H1 (cell line): ENCODE results near the gene ACER3. TPM values are rescaled to one million over a fixed set of nuclear protein-coding genes. Genes with fewer than 3 reads are reported as not detected.

ENCODE experiments used
- CBX5 ChIP-seq: fragments of 300-800, 300-1000 bp; sonication (generic); IDR thresholded peaks from 2 replicates; pipeline ENCODE4 v1.7.1; 2016; ENCODE audit warnings: antibody characterized with exemption, low read length, low read depth
- CHD7 ChIP-seq: fragments of 300-600 bp; sonication (generic); IDR thresholded peaks from 2 replicates; pipeline ENCODE4 v1.7.1; 2012; ENCODE audit warnings: low read length, moderate library complexity, mild to moderate bottlenecking, inconsistent platforms; ENCODE audit not compliant: insufficient replicate concordance
- E2F6 ChIP-seq: IDR thresholded peaks from 2 replicates; pipeline ENCODE4 v1.6.1; 2012; ENCODE audit warnings: inconsistent platforms
- EGR1 ChIP-seq: IDR thresholded peaks from 2 replicates; pipeline ENCODE4 v1.6.1; 2011; ENCODE audit warnings: low read depth, low read length, borderline replicate concordance
- EZH2 ChIP-seq: fragments of 200-600 bp; sonication (generic); IDR thresholded peaks from 2 replicates; pipeline ENCODE4 v1.7.1; 2012; ENCODE audit warnings: low read depth, mild to moderate bottlenecking, moderate library complexity, low read length, inconsistent platforms; ENCODE audit not compliant: severe bottlenecking
- GABPA ChIP-seq: IDR thresholded peaks from 2 replicates; pipeline ENCODE4 v1.6.1; 2011; ENCODE audit warnings: mild to moderate bottlenecking, low read length, moderate library complexity, borderline replicate concordance; ENCODE audit not compliant: insufficient read depth
- POLR2AphosphoS5 ChIP-seq: IDR thresholded peaks from 2 replicates; pipeline ENCODE4 v1.6.1; 2011; ENCODE audit warnings: low read depth, low read length
- RNF2 ChIP-seq: fragments of 200-900, 300-1000 bp; sonication (generic); IDR thresholded peaks from 2 replicates; pipeline ENCODE4 v1.7.1; 2016; ENCODE audit warnings: borderline replicate concordance, low read depth, mild to moderate bottlenecking, antibody characterized with exemption, low read length; ENCODE audit not compliant: poor library complexity, severe bottlenecking; ENCODE audit errors: missing control alignments
- RXRA ChIP-seq: IDR thresholded peaks from 2 replicates; pipeline ENCODE4 v1.6.1; 2011; ENCODE audit warnings: low read depth, mild to moderate bottlenecking, low read length, moderate library complexity; ENCODE audit not compliant: insufficient read depth
- TBP ChIP-seq: IDR thresholded peaks from 2 replicates; pipeline ENCODE4 v1.6.1; 2011; ENCODE audit warnings: low read depth, low read length, improper control_type of control experiment
- TCF12 ChIP-seq: IDR thresholded peaks from 2 replicates; pipeline ENCODE4 v1.6.1; 2011; ENCODE audit warnings: low read depth, mild to moderate bottlenecking, low read length
- polyA plus RNA-seq, 7 experiments: library from polyadenylated mRNA; depleted of rRNA in 3 of 7; stranded (reverse) in 5 of 7; unstranded in 2 of 7; fragments of >200 nt in 5 of 7; fragments of 200-250 nt in 2 of 7; gene quantifications; 1 replicate in 5 of 7; 2 replicates in 1 of 7; 4 replicates in 1 of 7; pipeline versions ENCODE4 v1.2.1 to v1.2.3, GENCODE V29; 2011 to 2013; ENCODE audit warnings: missing spikeins in 2 of 7, mixed read lengths in 2 of 7
- total RNA-seq: library from RNA; stranded (reverse); fragmentation: NEBNext Ultra II Directional; extraction: Animal tissue kit (Norgen Biotek cat#: 25700); gene quantifications from 2 replicates; pipeline ENCODE4 v1.2.1, GENCODE V29; 2021

Gene ACER3
- total and polyA plus RNA-seq, 2 of the 8 experiments (the other 6 are each of a cell fraction or from before 2014, with no cell fraction given): 5.7 to 16.2 TPM

DNA sequence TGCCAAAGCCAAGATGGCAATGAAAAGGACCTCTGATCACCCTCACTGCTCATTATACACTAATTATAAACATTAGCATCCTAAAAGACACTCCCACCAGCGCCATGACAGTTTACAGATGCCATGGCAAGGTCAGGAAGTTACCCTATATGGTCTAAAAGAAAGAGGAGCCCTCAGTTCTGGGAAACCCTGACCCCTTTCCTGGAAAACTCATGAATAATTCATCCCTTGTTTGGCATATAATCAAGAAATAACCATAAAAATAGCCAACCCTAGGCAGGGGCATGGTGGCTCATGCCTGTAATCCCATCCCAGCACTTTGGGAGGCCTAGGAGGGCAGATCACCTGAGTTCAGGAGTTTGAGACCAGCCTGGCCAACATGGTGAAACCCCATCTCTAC lies 193.4 kb downstream of the ACER3 start (continued):
- TF ChIP-seq CHD7 (no peak), GABPA (no peak), POLR2AphosphoS5 (no peak), TCF12 (no peak), CBX5 (no peak), E2F6 (no peak), EZH2 (no peak), RXRA (no peak), EGR1 (no peak), RNF2 (no peak), TBP (no peak)
